NCI-H526 treated with DMSO at 0.1 percent for 48 hours (cell line): Measurements from ENCODE around the gene RAP1GAP2.
"Not testable (repeated sequence)": the region's sequence is repeated elsewhere in the genome, so short reads cannot be mapped to it uniquely, and the experiment has no call there.

ENCODE experiments used
- DNase-seq: peaks from one replicate; lab custom pipeline; 2025; lab: John Stamatoyannopoulos, UW

RAP1GAP2 gene

DNA sequence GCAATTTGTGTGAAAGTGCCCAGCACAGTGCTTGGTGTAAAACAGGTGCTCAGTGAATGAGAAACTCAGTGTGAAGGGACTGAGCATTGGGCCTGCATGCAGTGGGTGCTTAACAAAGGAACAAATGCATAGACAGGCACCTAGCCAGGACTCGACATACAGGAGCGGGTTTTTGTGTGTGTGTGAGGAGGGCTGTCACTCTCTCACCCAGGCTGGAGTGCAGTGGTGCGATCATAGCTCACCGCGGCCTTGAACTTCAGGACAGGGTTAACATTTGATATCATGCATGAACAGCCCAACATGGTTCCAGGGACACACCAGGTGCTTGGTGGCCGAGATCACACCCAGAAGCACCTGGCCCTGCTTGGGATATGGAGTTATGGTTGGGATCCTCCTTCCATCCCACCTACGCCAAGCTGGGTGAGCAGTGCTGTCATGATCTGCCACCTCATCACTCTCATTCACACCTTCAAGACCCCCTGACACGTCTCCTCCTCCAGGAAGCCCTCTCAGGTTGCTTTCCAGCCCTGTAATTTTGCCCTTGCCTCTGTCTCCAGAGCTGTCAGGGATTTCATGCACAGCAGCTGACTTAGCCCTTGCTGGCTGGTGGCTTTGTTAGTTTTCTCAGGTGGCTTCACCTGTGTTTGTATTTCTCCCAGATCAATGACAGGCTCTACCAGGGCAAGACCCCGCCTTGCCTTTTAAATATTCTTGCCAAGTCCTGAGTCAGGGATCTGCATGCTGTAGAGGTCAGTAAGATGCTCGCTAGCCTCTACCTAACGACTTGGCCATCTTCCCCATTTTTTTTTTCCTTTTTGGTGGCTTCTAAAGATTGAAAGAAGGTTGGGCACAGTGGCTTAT, 200.8 kb downstream of the RAP1GAP2 start:
- no peak for DNase-seq

DNA sequence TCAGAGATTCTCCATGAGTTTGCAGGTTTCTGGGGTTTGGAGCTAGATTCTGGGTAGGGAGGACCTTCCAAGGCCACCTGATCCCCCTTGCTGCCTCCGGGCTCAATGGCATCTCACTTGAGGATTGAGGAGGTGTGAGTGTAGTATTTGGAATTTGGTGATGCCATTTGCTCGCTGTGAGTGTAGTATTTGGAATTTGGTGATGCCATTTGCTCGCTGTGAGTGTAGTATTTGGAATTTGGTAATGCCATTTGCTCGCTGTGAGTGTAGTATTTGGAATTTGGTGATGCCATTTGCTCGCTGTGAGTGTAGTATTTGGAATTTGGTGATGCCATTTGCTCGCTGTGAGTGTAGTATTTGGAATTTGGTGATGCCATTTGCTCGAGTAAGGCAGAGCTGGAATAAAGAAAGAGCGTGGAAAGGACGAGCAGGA, 202.2 kb downstream of the RAP1GAP2 start:
- DNase-seq = not testable (repeated sequence)

DNA sequence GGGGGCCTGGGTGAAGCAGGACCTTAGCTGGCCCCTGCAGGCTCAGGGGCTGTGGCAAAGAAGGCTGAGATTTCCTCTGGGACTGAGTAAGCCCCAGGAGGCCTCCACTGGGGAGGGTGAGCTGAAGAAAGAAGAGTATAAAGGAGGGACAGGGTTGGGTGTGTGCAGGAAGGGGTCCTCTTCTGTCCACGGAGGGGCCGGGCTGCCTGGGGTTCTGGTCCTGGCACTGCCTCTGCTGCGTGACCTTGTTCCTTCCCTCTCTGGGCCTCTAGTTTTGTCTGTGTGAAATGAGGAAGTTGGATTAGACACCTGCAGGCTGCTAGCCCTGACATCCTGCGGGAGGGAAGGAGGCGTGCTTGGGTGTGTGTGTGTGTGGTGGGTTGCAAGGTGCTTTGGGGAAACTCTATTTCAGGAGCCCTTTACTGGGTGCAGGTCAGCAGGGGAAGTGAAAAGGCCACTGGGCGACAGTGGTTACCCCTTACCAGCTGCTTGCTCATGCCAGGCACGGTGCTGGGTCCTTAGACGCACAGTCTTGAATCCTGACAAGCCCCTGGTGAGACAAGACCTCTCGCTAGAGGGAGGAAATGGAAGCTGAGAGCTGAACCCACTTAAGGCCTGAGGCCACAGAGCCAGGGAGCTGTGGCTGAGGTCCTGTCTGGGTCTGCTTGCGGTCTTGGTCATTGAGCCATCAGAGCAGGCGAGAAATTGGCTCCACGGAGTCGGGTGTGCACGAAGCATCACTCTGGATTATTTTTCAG, 206.5 kb downstream of the RAP1GAP2 start:
- no peak for DNase-seq

DNA sequence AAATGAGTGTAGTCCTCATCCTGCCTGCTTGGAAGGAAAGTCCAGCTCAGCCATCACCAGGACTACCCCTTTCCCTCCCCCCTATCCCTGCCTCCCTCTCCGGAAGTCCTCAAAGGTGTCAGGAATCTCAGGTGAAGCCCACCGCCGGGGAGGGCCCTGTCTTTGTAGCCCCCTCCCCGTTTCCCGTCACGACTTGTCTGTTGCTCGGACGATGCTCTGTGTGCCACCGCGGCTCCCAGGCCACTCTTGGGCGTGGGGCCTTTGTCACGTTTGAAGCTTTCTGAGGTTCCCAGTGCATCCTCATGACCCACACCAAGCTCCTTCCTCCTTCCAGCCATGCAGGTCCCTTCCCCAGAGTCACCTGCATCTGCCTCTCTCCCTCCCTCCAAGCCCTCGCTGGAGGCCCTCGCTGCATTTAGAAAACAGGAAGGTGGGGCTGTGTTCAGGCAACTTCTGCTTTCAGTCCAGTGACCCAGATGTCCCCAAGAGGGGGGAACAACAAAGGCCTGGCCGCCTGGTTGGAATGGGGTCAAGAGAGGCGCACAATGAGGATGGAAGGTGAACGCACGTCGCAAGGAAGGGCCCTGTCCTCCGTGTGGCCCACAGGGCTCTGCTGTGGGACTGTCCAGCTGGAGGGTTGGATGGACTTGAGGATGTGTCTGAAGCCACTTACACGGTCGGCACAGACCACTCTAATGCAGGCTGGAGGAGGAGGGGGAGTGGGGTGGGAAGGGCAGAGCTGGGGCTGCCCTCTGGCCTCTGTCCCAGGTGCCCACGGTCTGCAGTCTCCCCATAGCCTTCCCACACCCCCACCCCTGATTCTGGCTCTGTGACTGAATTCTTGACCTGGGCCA, 207.3 kb downstream of the RAP1GAP2 start:
- DNase-seq = no peak

DNA sequence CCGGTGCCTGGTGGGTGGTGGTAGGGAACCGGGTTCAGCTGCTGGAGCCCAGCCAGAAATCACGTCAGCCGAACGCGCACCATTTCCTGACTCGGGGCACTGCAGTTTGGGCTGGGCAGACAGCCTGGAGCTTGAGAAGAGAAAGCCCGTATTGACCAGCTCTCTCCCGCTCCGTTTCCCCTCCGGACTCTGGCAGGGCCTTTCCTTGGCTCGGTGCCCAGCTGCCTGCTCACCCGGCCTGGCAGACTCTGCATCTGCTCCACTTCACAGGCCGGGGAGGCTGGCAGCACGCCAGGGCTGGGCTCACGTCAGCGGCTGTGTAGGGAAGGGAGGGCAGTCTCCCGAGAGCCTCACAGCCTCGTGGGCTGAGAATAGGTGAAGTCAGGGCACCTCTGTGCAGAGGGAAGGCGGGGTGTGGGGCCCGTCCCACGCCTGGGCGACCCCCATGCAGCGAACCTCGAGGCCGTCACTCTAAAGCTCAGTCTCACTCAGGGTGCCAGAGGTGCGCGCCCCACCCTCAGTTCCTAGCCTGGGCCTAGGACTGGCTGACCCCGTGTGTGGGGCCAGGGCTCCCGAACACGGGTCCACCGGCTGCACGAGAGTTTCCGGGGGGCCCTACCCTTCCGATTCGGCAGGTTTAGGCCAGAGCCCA, 208.0 kb downstream of the RAP1GAP2 start:
- DNase-seq = peak; percentile 46

DNA sequence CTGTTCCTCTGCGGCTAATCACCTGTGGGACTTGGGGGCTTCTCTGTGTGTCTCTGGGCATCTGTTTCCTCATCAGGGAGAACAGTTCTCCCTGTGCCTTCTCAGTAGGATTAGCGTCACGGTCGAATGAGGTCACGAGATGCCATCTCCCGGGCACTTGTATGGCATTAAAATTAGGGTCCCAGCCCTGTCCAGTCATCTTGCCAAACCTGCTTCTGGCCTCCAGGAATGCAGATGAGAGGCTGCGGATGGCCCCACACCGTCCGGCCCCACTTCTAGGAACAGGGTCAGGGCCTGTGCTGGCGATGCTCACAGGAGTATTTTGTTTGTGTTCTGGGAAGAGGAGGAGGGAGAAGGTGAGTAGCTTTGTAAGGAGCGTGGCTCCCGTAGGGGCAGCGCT, 208.7 kb downstream of the RAP1GAP2 start:
- no peak for DNase-seq

DNA sequence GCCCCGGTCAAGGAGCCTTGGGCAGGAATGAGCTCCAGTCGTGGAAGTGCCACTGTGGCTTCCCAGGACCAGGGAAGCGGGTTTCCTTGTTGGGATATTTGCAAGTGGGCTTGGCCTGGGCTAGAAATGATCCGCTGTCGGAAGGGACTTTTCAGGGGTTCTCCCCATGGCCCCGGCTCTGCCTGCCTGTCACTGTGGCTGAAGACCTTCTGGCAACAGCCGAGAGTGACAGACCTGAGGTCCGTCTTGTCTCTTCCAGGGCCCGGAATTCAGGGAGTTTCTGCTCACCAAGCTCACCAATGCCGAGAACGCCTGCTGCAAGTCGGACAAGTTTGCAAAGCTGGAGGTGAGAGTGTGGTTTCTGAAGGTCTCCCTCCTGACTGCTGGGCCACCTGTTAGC, 209.5 kb downstream of the RAP1GAP2 start:
- no peak for DNase-seq

DNA sequence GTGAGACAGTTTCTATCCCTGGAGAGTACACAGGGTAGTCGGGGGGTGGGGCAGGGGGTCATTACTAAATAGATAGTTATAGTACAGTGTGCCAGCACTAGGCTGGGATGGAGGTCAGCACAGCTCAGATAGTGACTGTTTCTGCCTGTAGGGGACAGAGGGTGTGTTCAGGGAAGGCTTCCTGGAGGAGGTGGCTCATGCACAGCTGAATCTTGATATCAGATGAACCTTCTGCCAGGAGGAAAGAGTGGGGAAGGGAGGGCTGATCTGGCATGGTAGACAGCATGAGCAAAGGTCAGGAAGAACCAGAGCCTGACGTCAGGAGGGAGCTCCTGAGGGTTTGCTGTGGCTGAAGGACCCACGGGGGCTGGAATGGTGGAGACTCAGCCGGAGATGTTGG, 210.6 kb downstream of the RAP1GAP2 start:
- no peak for DNase-seq

DNA sequence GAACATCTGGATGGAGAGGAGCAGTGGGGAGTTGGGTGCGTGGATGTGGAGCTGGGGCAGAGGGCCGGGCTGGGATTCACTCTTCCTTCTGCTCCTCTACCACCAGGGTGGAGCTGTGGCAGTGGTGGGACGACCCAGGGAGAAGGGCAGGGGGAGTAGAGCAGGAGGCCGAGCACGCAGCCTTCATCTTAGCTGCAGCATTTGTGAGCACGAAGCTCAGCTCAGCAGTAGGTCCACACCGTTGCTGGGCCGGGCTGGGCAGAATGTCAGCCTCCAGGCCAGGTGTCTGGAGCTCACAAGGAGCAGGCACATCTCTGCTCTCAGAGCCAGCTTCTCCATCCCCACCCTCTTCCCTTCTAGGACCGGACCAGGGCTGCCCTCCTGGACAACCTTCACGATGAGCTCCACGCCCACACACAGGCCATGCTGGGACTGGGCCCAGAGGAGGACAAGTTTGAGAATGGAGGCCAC, 211.4 kb downstream of the RAP1GAP2 start:
- no peak for DNase-seq

DNA sequence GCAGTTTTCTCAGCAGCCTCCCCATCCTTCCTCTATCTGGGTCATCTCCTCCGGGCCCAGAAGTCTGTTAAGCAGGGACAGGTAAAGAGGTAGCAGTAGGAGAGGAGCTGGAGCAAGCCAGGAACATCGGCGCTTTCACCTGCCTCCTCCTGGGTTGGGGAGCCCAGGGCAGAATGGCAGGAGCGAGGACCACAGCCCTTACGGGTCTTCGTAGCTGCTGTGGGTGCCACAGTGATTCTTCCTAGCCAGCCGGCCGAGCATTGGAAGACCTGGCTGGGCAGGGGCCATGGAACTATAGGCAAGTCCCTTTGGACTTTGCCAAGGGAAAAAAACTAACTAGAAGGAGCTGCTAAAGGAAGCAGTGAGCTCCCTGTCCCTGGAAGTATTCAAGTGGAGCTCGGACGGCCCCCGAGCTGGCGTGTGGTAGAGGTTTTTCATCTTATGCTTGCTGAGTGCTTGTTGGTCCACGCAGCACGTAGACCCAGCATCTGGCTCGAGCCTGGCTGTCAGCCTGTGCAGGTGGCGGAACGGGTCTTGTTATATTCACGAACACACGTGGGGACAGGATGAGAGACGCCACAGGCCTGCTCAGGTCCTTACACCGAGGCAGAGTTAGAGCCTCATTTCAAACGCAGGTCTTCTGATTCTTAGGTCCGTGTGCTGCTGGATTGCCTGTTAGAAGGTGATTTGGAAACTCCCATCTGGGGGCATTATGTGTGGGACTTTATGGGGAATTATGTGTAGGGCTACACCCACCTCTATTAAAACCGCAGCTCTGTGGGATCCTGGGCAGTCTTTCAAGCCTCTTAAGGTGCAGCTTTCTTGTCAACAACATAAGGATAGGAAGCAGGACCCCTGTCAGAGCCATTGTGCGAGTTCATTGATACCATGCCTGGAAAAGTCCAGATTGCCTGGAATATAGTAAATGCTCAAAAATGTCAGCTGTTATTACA, 212.4 kb downstream of the RAP1GAP2 start:
- DNase-seq = no peak

DNA sequence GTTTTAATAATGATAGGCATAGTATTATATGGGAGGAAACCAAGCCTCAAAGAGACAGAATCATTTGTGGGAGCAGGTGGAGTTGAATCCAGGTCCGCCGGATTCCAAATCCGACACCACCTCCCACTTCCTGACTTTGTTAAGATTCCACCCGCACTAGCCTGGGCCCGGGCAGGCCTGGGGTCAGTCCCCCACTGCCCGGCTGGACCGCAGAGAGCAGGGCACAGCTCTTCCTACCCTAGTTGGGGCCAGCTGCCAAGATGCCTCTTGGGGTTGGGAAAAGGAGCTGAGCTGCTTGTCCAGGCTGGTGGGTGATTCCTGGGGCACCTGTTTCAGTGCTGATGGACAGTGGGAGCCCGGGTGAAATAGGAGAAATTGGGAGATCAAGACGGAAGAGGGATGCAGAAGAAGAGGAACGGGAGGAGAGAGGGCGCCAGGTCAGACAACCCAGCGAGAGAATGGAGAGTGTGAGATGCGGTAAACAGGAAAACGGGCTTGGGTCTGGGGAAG, 213.2 kb downstream of the RAP1GAP2 start:
- DNase-seq = no peak

DNA sequence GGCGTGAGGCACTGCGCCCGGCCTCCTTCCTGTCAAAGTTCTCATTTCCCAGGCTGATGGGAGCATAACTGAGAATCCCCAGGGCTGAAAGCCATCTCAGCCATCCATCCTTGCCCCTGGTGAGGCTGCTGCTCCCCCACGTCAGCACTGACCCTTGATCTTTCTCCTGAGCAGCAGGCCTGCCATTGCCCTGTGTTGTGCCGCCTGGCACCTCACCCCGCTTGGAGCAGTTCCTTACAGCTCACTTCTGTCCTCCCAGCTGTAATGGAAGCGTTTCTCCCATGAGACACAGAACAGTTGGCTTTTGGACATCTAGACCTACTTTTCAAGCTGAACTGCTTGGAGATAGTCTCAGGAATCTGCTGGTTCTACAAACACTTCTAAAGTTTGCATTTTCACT, 215.7 kb downstream of the RAP1GAP2 start:
- DNase-seq = no peak

DNA sequence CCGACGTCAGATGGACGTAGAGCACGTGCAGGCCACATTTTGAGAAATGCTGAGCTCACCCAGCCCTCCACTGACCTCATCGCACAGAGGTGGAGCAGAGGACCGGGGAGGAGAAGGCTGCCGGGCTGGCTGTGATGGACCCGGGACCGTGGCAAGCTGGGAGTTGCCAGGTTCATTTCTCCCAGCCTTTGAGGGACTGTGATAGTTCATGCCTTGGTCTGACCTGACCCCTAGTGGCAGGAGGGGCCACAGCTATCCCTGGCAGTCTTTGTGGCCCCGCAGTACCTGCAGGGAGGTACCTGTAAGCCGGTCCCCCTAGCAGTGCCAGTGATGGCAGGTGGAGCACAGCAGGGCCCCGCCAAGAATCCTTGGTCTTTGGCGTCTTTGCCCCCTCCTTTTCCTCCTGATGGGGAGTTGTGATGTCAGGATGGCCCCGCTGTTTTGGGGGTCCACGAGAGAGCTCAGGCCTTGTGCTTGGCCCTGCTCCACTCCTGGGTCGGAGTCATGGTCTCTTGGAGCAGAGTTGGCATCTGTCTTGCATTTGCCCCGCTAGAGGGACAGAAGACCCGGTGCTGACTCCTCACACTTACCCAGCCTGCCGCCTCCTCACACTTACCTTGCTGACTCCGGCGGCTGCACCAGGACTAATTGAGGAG, 216.8 kb downstream of the RAP1GAP2 start:
- DNase-seq = peak; percentile 8

DNA sequence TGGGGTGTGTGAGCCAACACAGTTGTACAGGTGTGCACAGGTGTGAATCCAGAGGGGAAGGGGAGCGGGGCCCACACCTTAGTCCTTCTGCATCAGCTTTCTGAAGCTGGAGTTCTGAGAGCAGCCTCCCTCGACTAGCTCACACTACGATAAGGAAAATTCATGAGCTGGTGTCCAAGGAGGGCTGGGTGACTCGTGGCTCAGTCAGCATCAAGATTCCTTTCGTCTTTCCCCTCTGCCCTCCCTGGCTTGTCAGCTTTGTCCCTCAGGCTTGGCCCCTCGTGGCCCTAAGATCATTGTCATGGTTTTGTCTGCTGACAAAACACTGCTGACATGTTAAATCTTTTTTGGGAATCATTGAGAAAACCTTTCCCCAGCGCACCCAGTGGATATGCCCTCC, 219.7 kb downstream of the RAP1GAP2 start:
- DNase-seq = no peak

DNA sequence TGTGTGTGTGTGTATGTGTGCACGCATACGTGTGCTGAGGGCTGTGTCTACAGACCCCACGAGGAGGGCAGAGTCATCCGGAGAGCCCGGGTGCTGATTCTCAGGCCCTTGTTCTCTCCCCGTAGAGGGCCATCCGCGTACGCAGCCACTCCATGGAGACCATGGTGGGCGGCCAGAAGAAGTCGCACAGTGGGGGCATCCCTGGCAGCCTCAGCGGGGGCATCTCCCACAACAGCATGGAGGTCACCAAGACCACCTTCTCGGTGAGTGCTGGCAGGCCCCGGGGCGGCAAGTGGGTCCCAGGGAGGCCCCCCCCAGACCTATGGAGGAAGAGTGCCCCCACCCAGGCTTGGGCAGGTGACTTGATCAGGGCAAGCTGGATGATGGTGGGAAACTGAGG, 221.7 kb downstream of the RAP1GAP2 start:
- DNase-seq = no peak

DNA sequence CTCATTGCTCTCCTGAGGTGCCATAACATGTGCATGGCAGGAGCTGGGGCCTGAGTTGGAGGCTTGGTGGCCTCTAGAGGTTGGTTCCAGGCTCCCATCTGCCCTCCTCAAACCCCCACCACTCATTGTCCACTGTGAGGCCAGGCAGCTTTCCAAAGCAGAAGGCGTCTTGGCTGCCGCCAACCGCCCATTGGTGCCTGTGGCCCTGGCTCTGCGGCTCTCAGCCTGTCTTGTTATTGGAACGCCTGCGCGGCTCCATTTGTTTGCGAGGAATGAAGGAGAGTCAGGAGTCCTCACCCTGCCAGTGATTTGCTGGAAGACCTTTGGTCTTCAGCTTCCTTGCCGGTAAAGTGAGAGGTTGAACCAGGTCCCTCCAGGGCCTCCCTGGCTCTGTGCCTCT, 223.5 kb downstream of the RAP1GAP2 start:
- DNase-seq = no peak

DNA sequence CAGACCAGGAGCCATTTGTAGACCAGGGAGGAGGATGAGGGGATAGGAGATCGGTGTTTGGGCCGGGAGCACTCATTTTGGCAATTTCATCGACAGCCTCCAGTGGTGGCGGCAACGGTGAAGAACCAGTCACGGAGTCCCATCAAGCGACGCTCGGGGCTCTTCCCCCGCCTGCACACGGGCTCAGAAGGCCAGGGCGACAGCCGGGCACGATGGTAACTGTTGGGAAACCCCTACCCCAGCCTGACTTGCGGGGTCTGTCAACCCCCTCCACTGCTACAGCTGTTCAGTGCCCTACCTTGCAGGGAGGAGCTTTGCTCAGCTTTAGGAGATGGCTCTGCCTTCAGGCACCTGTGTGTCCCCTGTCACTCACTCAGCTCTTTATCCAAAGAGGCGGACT, 224.1 kb downstream of the RAP1GAP2 start:
- no peak for DNase-seq

DNA sequence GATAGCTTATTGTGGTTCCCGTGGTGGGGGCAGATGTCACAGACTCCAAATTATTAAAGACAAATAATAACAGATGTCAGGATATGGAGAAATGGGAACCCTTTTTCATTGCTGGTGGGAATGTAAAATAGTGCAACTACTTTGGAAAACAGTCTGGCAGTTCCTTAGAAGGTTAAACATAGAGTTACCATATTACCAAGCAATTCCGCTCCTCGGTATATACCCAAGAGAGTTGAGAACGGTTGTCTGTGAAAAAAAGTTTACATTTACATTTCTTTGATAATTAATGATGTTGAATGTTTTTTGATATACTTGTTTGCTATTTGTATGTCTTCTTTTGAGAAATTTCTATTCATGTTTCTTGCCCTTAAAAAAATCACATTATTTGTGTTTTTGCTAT, 226.0 kb downstream of the RAP1GAP2 start:
- DNase-seq = no peak

DNA sequence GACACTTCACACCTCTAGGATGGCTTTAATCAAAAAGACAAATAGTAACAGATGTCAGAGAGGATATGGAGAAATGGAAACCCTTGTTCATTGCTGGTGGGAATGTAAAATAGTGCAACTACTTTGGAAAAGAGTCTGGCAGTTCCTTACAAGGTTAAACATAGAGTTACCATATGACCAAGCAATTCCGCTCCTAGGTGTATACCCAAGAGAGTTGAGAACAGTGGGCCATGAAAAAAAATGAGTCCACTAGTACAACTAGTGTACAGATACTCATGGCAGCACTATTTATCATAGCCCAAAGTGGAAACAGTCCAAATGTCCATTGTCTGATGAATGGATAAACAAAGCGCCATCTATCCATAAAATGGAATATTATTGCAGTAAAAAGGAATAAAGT, 228.1 kb downstream of the RAP1GAP2 start:
- DNase-seq = no peak
